OCI-LY1 (cell line): ENCODE measurements around the gene MYL10.

Experiments
- H2AFZ ChIP-seq: fragments of 200-600 bp; sonication (generic), shearing (Covaris generic); 2 replicates; pipeline ENCODE4 v1.6.0; 2014; ENCODE audit warnings: antibody characterized with exemption, mild to moderate bottlenecking, low read length
- H3F3A ChIP-seq: fragments of 200-600 bp; sonication (generic), shearing (Covaris generic); 2 replicates; pipeline ENCODE4 v1.6.0; 2014; ENCODE audit warnings: mild to moderate bottlenecking, antibody characterized with exemption, low read length, moderate library complexity; ENCODE audit not compliant: insufficient read depth
- H3K27ac ChIP-seq: fragments of 200-600 bp; sonication (generic); 2 replicates; pipeline ENCODE4 v1.5.1; 2014; ENCODE audit warnings: low read length, mixed run types, mild to moderate bottlenecking, low read depth; ENCODE audit not compliant: poor library complexity, severe bottlenecking
- H3K27me3 ChIP-seq: fragments of 200-600 bp; sonication (generic); 2 replicates; pipeline ENCODE4 v1.6.0; 2014; ENCODE audit warnings: antibody characterized with exemption, mild to moderate bottlenecking, low read length, moderate library complexity; ENCODE audit not compliant: insufficient read depth
- H3K36me3 ChIP-seq: fragments of 200-600 bp; sonication (generic); 2 replicates; pipeline ENCODE4 v1.6.1; 2014; ENCODE audit warnings: mild to moderate bottlenecking, antibody characterized with exemption, low read length, moderate library complexity, mixed read lengths; ENCODE audit not compliant: insufficient read depth
- H3K4me1 ChIP-seq: fragments of 200-600 bp; sonication (generic); 2 replicates; pipeline ENCODE4 v1.5.1; 2014; ENCODE audit warnings: mild to moderate bottlenecking, low read length, moderate library complexity; ENCODE audit not compliant: insufficient read depth, severe bottlenecking
- H3K4me2 ChIP-seq: fragments of 200-600 bp; sonication (generic), shearing (Covaris generic); 2 replicates; pipeline ENCODE4 v1.6.1; 2014; ENCODE audit warnings: low read length
- H3K4me3 ChIP-seq: fragments of 200-600 bp; sonication (generic); 2 replicates; pipeline ENCODE4 v1.5.1; 2014; ENCODE audit warnings: low read length, low read depth, mild to moderate bottlenecking, mixed read lengths; ENCODE audit not compliant: poor library complexity, severe bottlenecking
- H3K79me2 ChIP-seq: fragments of 200-600 bp; shearing (Covaris generic); 2 replicates; pipeline ENCODE4 v1.6.1; 2016; ENCODE audit warnings: mixed run types, low read length, mixed read lengths; ENCODE audit not compliant: insufficient read depth
- H3K9ac ChIP-seq: fragments of 200-600 bp; sonication (generic), shearing (Covaris generic); 2 replicates; pipeline ENCODE4 v1.6.1; 2014; ENCODE audit warnings: mild to moderate bottlenecking, low read length, mixed read lengths
- H3K9me2 ChIP-seq: fragments of 200-600 bp; sonication (generic), shearing (Covaris generic); 2 replicates; pipeline ENCODE4 v1.6.1; 2014; ENCODE audit warnings: low read depth, mild to moderate bottlenecking, low read length, mixed read lengths
- H3K9me3 ChIP-seq: fragments of 200-600 bp; shearing (Covaris generic); 2 replicates; pipeline ENCODE4 v1.6.1; 2014; ENCODE audit warnings: low read length, mixed read lengths
- H4K20me1 ChIP-seq: fragments of 200-600 bp; sonication (generic), shearing (Covaris generic); 2 replicates; pipeline ENCODE4 v1.6.0; 2016; ENCODE audit warnings: mild to moderate bottlenecking, low read length; ENCODE audit not compliant: insufficient read depth
- CTCF ChIP-seq: fragments of 200-600 bp; sonication (generic), shearing (Covaris generic); IDR thresholded peaks from 2 replicates; pipeline ENCODE4 v1.5.1; 2017; ENCODE audit warnings: mild to moderate bottlenecking, antibody characterized with exemption, low read length, moderate library complexity, mixed read lengths
- EZH2 ChIP-seq: fragments of 200-600 bp; sonication (generic), shearing (Covaris generic); IDR thresholded peaks from 2 replicates; pipeline ENCODE4 v1.8.0; 2017; ENCODE audit warnings: borderline replicate concordance, mixed run types, mild to moderate bottlenecking, antibody characterized with exemption, low read length, moderate library complexity, mixed read lengths

MYL10 gene

DNA sequence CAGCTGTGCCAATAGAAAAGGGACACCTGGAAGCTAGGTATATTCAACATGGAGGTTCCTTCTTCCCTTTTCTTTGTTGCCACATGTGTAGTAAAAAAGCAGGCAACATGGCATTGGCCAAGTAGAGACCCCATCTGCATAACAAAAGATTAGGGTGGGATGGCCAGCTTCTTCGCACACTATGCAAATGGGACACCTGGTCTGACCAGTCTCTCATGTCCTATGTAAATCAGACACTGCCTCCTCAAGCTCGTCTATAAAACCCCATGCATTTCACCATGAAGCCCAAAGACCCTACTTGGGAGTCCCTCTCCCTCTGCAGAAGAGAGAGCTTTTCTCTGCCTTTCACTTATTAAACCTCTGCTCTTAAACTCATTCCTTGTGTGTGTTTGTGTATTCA is 53.9 kb downstream of the MYL10 start:
- H3K9ac ChIP-seq: no peak overlapping the region

GRCh38 chr7:101572156-101572555 is 56.9 kb downstream of the MYL10 start:
- H3K9me3 ChIP-seq: peaks cover 14% of the 10 kb centered on the region; the same call in 1 of the 2 replicates
- no peak overlapping the region for H2AFZ ChIP-seq
- TF ChIP-seq EZH2 (no peak), CTCF (no peak)
- H3K27ac ChIP-seq: no peak overlapping the region
- H3K27me3 ChIP-seq: peaks cover 6% of the 10 kb centered on the region; the same call in 1 of the 2 replicates
- H3K79me2 ChIP-seq: no peaks in the 10 kb centered on the region
- H3K9me2 ChIP-seq: no peaks in the 10 kb centered on the region
- no peaks in the 10 kb centered on the region; the same call in 1 of the 2 replicates for H3K36me3 ChIP-seq
- no peaks in the 10 kb centered on the region for H4K20me1 ChIP-seq
- H3K4me1 ChIP-seq: no peaks in the 10 kb centered on the region
- H3F3A ChIP-seq: no peaks in the 10 kb centered on the region
- no peak overlapping the region for H3K4me3 ChIP-seq
- H3K9ac ChIP-seq: no peak overlapping the region
- no peak overlapping the region for H3K4me2 ChIP-seq

More for the DNA sequence above, 53.9 kb downstream of the MYL10 start:
- H4K20me1 ChIP-seq: no peaks in the 10 kb centered on the region
- H3K27ac ChIP-seq: no peak overlapping the region
- no peaks in the 10 kb centered on the region for H3K9me2 ChIP-seq
- peaks cover 15% of the 10 kb centered on the region; the same call in 1 of the 2 replicates for H3K9me3 ChIP-seq
- no peaks in the 10 kb centered on the region for H3K79me2 ChIP-seq
- H3K4me1 ChIP-seq: no peaks in the 10 kb centered on the region
- no peaks in the 10 kb centered on the region for H3K36me3 ChIP-seq
- no peak overlapping the region for H3K4me2 ChIP-seq
- H3K4me3 ChIP-seq: no peak overlapping the region
- TF ChIP-seq CTCF (no peak), EZH2 (no peak)
- H3K27me3 ChIP-seq: peaks cover 12% of the 10 kb centered on the region; the same call in 1 of the 2 replicates
- no peaks in the 10 kb centered on the region for H3F3A ChIP-seq
- no peak overlapping the region for H2AFZ ChIP-seq

DNA sequence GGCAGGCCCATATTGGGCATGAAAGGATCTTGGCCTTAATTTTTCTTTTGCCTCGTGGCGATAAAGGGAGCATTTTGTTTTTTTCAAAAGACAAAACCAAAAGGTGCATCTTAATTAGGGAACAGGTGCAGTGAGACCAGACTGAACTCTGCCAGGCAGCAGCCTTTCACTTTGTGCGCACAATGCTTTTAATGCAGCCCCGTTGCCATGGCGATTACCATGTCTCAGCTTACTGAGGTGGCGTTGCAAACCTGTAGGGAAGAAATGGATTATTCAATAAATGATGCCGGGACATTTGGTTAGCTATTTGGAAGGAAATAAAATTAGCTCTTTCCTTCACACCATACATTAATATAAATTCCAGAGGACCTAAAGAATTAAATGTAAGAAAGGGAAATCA is 61.9 kb downstream of the MYL10 start:
- Histone ChIP-seq H3K36me3 (no peaks in the 10 kb centered on the region; the same call in 1 of the 2 replicates), H4K20me1 (no peaks in the 10 kb centered on the region), H3F3A (no peaks in the 10 kb centered on the region), H3K4me3 (no peak overlapping the region), H3K4me1 (no peaks in the 10 kb centered on the region), H3K9me3 (0 out of 2 replicates have a peak, but pooled peaks cover 2% of the 10 kb centered on the region), H3K9ac (no peak overlapping the region), H2AFZ (no peak overlapping the region), H3K27ac (no peak overlapping the region), H3K79me2 (no peaks in the 10 kb centered on the region), H3K4me2 (no peak overlapping the region), H3K9me2 (no peaks in the 10 kb centered on the region), H3K27me3 (peaks cover 9% of the 10 kb centered on the region; the same call in 1 of the 2 replicates)
- no peak for TF ChIP-seq EZH2

- Histone ChIP-seq H3K27me3 (peaks cover 7% of the 10 kb centered on the region; the same call in 1 of the 2 replicates), H3K9ac (no peak overlapping the region), H3K4me3 (no peak overlapping the region), H4K20me1 (no peaks in the 10 kb centered on the region), H3K36me3 (no peaks in the 10 kb centered on the region; the same call in 1 of the 2 replicates), H3K9me3 (no peaks in the 10 kb centered on the region), H3K79me2 (no peaks in the 10 kb centered on the region), H3K4me2 (no peak overlapping the region), H3K27ac (no peak overlapping the region), H2AFZ (no peak overlapping the region), H3F3A (no peaks in the 10 kb centered on the region), H3K4me1 (no peaks in the 10 kb centered on the region), H3K9me2 (no peaks in the 10 kb centered on the region)
- TF ChIP-seq EZH2 (no peak), CTCF (no peak)
These were observed 63.4 kb downstream of the MYL10 start for GRCh38 chr7:101565601-101566209.
